Brain microvascular endothelial cell (primary cell): Measurements from ENCODE around the gene TACO1.

Experiments used
- DNase-seq: peaks from one replicate; pipeline ENCODE4 v3.0.0-alpha.2; 2020
- H3K27ac ChIP-seq: fragments of 250-450 bp; sonication (Bioruptor Pico); 2 replicates; pipeline ENCODE4 v1.5.1; 2020; ENCODE audit warnings: mild to moderate bottlenecking, moderate library complexity
- H3K27me3 ChIP-seq: fragments of 250-450 bp; sonication (Bioruptor Pico); replicated peaks from 2 replicates; pipeline ENCODE4 v1.5.1; 2020; ENCODE audit warnings: mild to moderate bottlenecking
- H3K36me3 ChIP-seq: fragments of 250-450 bp; sonication (Bioruptor Pico); replicated peaks from 2 replicates; pipeline ENCODE4 v1.5.1; 2020; ENCODE audit warnings: mild to moderate bottlenecking
- H3K4me3 ChIP-seq: 2 replicates; pipeline ENCODE4 v1.5.1; 2011; ENCODE audit warnings: low read depth, mild to moderate bottlenecking, control low read depth, low read length, moderate library complexity
- CTCF ChIP-seq: IDR thresholded peaks from 2 replicates; pipeline ENCODE4 v1.5.1; 2011; ENCODE audit warnings: low read depth, mild to moderate bottlenecking, moderate library complexity, low read length, control low read depth, inconsistent platforms; ENCODE audit errors: missing control alignments
- in situ Hi-C: cut with HindIII; loops from 2 replicates; pipeline ENCODE4 v1.10.0; 2017; ENCODE audit warnings: low sequenced_read_pairs, low pct_ligation_motif_present

Gene TACO1

GRCh38 chr17:63649813-63650212 lies 49.1 kb downstream of the TACO1 start:
- in situ Hi-C loops = no loop called here
- H3K36me3 ChIP-seq = peaks cover 13% of the 10 kb centered on the region
- no peak for TF ChIP-seq CTCF

GRCh38 chr17:63652106-63652505 lies 51.4 kb downstream of the TACO1 start:
- Histone ChIP-seq H3K4me3 (no peak overlapping the region), H3K27ac (no peak overlapping the region), H3K27me3 (no peaks in the 10 kb centered on the region), H3K36me3 (peaks cover 14% of the 10 kb centered on the region)
- in situ Hi-C loops = no loop called here
- TF ChIP-seq CTCF = no peak
- DNase-seq = no peak

More at GRCh38 chr17:63649813-63650212, 49.1 kb downstream of the TACO1 start:
- H3K4me3 ChIP-seq = no peak overlapping the region
- DNase-seq = no peak
- H3K27me3 ChIP-seq = no peaks in the 10 kb centered on the region
- no peak overlapping the region for H3K27ac ChIP-seq

- peaks cover 20% of the 10 kb centered on the region for H3K36me3 ChIP-seq
- no peak overlapping the region for H3K27ac ChIP-seq
- in situ Hi-C loops = no loop called here
- no peak for TF ChIP-seq CTCF
- no peak overlapping the region for H3K4me3 ChIP-seq
- H3K27me3 ChIP-seq = no peaks in the 10 kb centered on the region
- DNase-seq = no peak
Observed at GRCh38 chr17:63653050-63653449, 52.4 kb downstream of the TACO1 start.

GRCh38 chr17:63657786-63658185 lies 57.1 kb downstream of the TACO1 start:
- TF ChIP-seq CTCF = no peak
- no peak for DNase-seq
- no peak overlapping the region for H3K27ac ChIP-seq
- no peak overlapping the region for H3K4me3 ChIP-seq
- H3K27me3 ChIP-seq = no peaks in the 10 kb centered on the region
- in situ Hi-C loops = no loop called here
- H3K36me3 ChIP-seq = peaks cover 21% of the 10 kb centered on the region
